ENCODE results near the gene PP2D1.

Gene PP2D1

GRCh38 chr3:20012164-20012563 is at the start of gene PP2D1:
Gene PP2D1 (minus strand): TSS chr3:20012264. CDS start chr3:20012072, 192 bp downstream.
- FAIRE-seq (no peak), DNase-seq (ENCODE audit: insufficient read length, low spot score) (no peak)
- no peak for TF ChIP-seq CTCF (IDR thresholded peaks at IDR 0.05; ENCODE audit: insufficient read depth, missing control alignments)

- DNase-seq (ENCODE audit: insufficient read length, low spot score), result no peak
- no peak for FAIRE-seq
- no peak for TF ChIP-seq CTCF (IDR thresholded peaks at IDR 0.05; ENCODE audit: insufficient read depth, missing control alignments)
These were observed 49.1 kb upstream of the PP2D1 start for GRCh38 chr3:20060974-20061685.

GRCh38 chr3:20059929-20060328 is 47.9 kb upstream of the PP2D1 start:
- FAIRE-seq (no peak), DNase-seq (ENCODE audit: insufficient read length, low spot score) (no peak)
- TF ChIP-seq CTCF (IDR thresholded peaks at IDR 0.05; ENCODE audit: insufficient read depth, missing control alignments), result no peak

- FAIRE-seq, result no peak
- TF ChIP-seq CTCF (IDR thresholded peaks at IDR 0.05; ENCODE audit: insufficient read depth, missing control alignments), result no peak
- DNase-seq (ENCODE audit: insufficient read length, low spot score), result no peak
These were observed 45.6 kb upstream of the PP2D1 start for GRCh38 chr3:20057612-20058180.

- no peak for FAIRE-seq
These were observed 44.9 kb upstream of the PP2D1 start for GRCh38 chr3:20056725-20057611.

GRCh38 chr3:20055842-20056241 is 43.8 kb upstream of the PP2D1 start:
- TF ChIP-seq CTCF (IDR thresholded peaks at IDR 0.05; ENCODE audit: insufficient read depth, missing control alignments), result no peak
- no peak for DNase-seq (ENCODE audit: insufficient read length, low spot score)
- no peak for FAIRE-seq

More at GRCh38 chr3:20056725-20057611, 44.9 kb upstream of the PP2D1 start:
- no peak for DNase-seq (ENCODE audit: insufficient read length, low spot score)
- TF ChIP-seq CTCF (IDR thresholded peaks at IDR 0.05; ENCODE audit: insufficient read depth, missing control alignments), result no peak

Measured in D721Med (cell line).